Measurements from ENCODE around the gene RING1. TPM values are rescaled to one million over a fixed set of nuclear protein-coding genes. Genes with fewer than 3 reads are reported as not detected.

The RING1 gene
- total RNA-seq, 2 donors from 2014 or later: 13.2 to 17.3 TPM

DNA sequence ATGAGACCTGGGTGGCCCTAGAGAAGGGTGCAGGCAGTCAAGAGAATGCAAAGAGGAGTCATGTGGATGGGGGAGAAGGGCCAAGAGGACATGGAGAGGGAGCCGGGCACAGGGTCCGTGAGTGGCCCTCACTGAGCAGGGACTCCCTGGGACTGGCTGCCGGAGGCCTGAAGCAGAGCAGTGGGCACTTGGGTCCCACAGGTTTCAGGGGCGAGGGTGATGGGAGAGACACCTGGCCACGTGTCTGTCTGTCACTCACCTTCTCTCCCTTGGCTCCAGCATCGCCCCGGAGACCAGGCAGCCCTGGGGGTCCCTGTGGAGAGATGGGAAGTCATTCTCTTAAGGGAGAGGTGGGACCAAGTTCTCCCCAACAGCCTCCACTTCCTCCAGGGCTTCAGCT, 41.5 kb upstream of the RING1 start:
- H3K27ac ChIP-seq: no peak overlapping the region
- DNase-seq (ENCODE audit: low spot score) (no peak), ATAC-seq (ENCODE audit: insufficient number of reproducible peaks, low FRiP score, low read depth) (no peak)

DNA sequence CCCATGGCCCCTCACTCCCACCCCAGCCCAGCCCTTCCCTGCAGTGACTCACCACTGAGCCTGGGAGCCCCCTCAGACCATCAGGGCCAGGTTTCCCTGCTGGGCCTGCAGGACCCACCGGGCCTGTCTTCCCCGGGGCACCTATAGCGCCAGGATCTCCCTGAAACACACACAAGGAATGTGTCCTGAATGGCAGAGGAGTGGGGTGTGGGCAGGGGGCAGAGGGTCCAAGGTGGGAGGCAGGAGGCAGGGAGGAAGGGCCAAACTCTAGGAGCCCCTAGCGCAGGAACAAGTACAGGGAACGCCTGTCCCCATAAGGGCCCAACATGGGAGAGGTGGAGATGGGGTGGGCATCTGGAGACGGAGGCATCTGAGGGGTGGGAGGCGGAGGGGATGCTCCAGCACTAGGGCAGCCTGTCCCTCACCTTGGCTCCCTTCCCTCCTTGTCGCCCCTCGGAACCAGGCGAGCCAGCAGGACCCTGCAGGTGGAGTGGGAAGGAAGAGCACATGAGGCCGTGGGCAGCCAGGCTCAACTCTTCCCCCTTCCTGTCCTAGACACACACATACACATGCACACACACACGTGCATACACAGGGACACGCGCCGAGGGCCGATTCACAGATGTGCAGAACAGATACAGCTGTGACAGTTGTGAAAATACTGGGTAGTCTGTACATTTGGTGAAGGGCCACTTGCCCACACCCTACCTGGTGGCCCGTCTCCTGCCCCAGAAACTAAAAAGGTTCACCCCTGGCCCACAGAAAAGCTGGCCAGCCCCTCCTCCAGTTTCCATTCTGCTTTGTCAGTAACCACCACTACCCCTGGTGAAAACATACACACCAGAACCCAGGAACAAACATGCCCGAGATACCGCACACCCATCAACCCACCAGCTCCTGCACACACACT, 40.7 kb upstream of the RING1 start:
- H3K36me3 ChIP-seq: no peaks in the 10 kb centered on the region
- ATAC-seq (ENCODE audit: insufficient number of reproducible peaks, low FRiP score, low read depth): no peak
- H3K27ac ChIP-seq: no peak overlapping the region
- no peak overlapping the region for H3K4me3 ChIP-seq
- TF ChIP-seq, protein P1, sequence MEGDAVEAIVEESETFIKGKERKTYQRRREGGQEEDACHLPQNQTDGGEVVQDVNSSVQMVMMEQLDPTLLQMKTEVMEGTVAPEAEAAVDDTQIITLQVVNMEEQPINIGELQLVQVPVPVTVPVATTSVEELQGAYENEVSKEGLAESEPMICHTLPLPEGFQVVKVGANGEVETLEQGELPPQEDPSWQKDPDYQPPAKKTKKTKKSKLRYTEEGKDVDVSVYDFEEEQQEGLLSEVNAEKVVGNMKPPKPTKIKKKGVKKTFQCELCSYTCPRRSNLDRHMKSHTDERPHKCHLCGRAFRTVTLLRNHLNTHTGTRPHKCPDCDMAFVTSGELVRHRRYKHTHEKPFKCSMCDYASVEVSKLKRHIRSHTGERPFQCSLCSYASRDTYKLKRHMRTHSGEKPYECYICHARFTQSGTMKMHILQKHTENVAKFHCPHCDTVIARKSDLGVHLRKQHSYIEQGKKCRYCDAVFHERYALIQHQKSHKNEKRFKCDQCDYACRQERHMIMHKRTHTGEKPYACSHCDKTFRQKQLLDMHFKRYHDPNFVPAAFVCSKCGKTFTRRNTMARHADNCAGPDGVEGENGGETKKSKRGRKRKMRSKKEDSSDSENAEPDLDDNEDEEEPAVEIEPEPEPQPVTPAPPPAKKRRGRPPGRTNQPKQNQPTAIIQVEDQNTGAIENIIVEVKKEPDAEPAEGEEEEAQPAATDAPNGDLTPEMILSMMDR (IDR thresholded peaks at IDR 0.05): no peak
- no peak for DNase-seq (ENCODE audit: low spot score)
- no peaks in the 10 kb centered on the region for H3K9me3 ChIP-seq
- H3K4me1 ChIP-seq (ENCODE audit: control insufficient read depth in 1 of 2, low read depth in 2 of 2): no peaks in the 10 kb centered on the region
- H3K27me3 ChIP-seq (replicated peaks; ENCODE audit: insufficient read depth): no peaks in the 10 kb centered on the region

More for the DNA sequence above, 41.5 kb upstream of the RING1 start:
- no peak overlapping the region for H3K4me3 ChIP-seq
- no peaks in the 10 kb centered on the region for H3K27me3 ChIP-seq (replicated peaks; ENCODE audit: insufficient read depth)
- H3K9me3 ChIP-seq: no peaks in the 10 kb centered on the region
- TF ChIP-seq, protein P1 (IDR thresholded peaks at IDR 0.05): no peak
- no peaks in the 10 kb centered on the region for H3K4me1 ChIP-seq (ENCODE audit: control insufficient read depth in 1 of 2, low read depth in 2 of 2)
- H3K36me3 ChIP-seq: no peaks in the 10 kb centered on the region

DNA sequence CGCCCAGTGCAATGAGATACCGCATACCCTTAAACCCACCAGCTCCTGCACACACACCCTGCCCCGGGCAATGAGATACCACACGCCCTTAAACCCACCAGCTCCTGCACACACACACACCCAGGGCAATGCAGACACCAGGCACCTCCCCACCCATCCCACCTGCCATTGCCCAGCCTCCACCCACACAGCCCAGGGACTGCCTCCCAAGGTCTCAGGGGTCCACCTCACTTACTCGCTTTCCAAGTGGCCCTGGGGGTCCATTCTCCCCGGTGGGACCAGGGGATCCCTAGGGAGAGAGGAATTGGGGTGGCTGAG, 40.1 kb upstream of the RING1 start:
- no peak for ATAC-seq (ENCODE audit: insufficient number of reproducible peaks, low FRiP score, low read depth)

DNA sequence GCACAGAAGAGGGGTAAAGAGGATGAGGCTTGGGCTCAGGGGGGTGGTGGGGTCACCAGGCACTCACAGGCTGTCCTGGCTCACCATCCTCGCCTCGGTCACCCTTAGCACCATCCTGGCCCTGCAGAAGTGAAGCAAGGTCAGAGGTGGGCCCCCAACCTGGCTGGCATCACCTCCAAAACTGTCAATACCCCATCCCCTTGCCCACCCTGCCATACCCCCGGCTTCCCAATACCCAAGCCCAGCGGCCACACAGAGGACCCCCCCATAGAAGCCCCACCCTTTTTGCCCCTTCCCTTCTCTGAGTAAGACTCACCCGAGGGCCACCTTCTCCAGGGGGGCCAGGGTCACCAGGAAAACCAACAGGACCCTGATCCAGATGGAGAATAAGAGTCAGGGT, 39.7 kb upstream of the RING1 start:
- no peak for ATAC-seq (ENCODE audit: insufficient number of reproducible peaks, low FRiP score, low read depth)
- Histone ChIP-seq H3K4me3 (no peak overlapping the region), H3K4me1 (ENCODE audit: control insufficient read depth in 1 of 2, low read depth in 2 of 2) (no peaks in the 10 kb centered on the region), H3K9me3 (no peaks in the 10 kb centered on the region), H3K27me3 (replicated peaks; ENCODE audit: insufficient read depth) (no peaks in the 10 kb centered on the region), H3K27ac (no peak overlapping the region), H3K36me3 (no peaks in the 10 kb centered on the region)
- no peak for DNase-seq (ENCODE audit: low spot score)
- TF ChIP-seq, protein P1 (IDR thresholded peaks at IDR 0.05): no peak

More for the DNA sequence above, 40.1 kb upstream of the RING1 start:
- Histone ChIP-seq H3K4me3 (no peak overlapping the region), H3K27me3 (replicated peaks; ENCODE audit: insufficient read depth) (no peaks in the 10 kb centered on the region), H3K4me1 (ENCODE audit: control insufficient read depth in 1 of 2, low read depth in 2 of 2) (no peaks in the 10 kb centered on the region), H3K27ac (no peak overlapping the region), H3K9me3 (no peaks in the 10 kb centered on the region), H3K36me3 (no peaks in the 10 kb centered on the region)
- DNase-seq (ENCODE audit: low spot score): no peak
- TF ChIP-seq, protein P1 (IDR thresholded peaks at IDR 0.05): no peak

DNA sequence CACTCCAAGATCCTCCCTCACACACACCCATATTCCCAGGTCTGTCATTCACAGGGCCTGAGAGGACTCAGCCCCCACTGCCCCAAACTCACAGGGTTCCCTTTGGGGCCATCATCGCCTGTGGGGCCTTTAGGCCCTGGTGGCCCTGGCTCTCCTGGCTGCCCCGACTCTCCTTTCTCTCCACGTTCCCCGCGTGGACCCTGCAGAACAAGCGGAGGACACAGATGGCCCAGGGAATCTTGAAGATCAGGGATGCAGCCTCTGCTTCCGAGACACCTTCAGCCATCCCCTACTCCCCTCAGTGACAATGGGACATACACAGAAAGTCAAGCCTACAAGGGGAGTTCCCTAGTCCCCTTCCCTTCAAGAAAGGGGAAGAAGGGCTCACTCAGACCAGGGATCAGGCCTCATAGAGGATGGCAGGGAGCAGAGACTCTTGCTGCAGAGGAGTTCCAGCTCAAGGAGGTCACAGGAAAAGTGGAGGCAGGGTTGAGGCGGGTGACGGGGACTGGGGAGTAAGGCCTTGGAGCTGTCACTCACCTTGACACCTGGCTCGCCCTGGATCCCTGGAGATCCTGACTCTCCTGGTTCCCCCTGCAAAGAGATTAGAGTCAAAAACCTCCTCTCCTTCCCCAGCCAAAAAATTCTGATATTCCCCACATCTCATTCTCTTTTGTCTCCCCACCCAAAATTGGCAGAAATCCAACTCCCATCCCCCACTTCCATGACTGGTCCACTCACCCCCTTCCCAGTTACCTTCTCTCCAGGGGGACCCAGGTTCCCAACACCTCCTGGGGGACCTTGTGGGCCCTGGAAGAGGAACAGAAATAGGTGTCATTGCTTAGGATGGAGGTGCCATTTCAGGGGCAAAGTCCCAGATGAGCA, 38.8 kb upstream of the RING1 start:
- no peaks in the 10 kb centered on the region for H3K36me3 ChIP-seq
- H3K9me3 ChIP-seq: no peaks in the 10 kb centered on the region
- no peak overlapping the region for H3K27ac ChIP-seq
- TF ChIP-seq, protein P1 (IDR thresholded peaks at IDR 0.05): no peak
- ATAC-seq (ENCODE audit: insufficient number of reproducible peaks, low FRiP score, low read depth) (no peak), DNase-seq (ENCODE audit: low spot score) (no peak)
- H3K4me1 ChIP-seq (ENCODE audit: control insufficient read depth in 1 of 2, low read depth in 2 of 2): no peaks in the 10 kb centered on the region
- H3K27me3 ChIP-seq (replicated peaks; ENCODE audit: insufficient read depth): no peaks in the 10 kb centered on the region
- H3K4me3 ChIP-seq: no peak overlapping the region
